ENCODE data around the gene GRID1.
A peak's percentile ranks its signal among the peaks of the same experiment; 100 is the strongest.

GRID1 gene

DNA sequence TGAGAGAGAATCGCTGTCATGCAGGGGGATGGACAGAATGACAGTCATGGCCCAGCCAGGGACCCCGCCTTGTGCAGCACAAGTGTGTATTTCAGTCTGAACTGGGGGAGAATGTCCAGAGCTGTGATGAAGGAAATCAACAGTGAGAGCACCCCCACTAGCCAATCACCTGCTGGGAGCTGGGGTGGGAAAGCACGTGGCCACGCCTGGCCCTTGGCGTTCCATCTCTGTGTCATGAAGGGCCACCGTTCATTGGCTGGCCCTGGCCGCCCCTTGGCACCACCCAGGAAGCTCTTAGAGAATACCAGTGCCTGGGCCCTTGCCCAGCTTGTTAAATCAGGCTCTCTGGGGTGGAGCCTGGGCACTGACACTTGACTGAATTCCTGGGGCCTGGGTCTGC lies 22.8 kb downstream of the GRID1 start:
- POLR2A ChIA-PET, result no interaction called here
- CTCF ChIA-PET, result no interaction called here

DNA sequence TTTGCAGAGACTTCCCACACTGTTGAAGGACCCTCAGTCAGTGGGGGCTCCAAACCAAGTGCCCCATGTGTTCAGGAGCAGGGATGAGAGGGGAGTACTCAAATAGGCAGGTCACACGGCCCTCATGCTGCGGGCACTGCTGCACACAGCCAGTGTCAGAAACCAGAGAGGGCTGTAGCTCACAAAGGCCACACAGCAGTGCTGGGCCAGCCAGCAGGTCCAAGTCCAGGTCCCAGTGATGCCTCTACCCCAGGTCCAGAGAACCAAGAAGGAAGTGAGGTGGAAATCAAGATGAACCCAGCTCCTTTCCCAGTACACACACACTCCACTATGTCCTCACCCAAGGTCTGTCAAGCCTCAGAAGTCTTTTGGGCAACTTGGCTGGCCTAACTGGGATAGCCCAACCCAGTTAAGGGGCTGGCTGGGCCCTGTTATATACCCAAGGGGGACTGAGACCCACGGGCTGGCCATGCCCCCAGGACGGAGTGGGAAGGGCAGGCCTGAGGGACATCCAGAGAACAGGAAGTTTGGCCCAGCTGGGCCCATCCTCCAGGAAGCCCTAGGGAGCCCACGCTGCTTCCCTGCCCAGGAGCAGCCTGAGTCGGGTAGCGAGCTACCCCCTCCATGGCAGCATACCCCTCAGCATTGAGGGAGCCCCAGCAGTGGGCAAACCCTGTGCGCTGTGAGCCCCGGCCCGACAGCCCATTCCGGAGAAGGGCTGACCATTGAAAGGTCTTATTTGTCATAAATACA lies 24.3 kb downstream of the GRID1 start:
- no peak overlapping the region for H3K4me3 ChIP-seq (ENCODE audit: low read depth, low read length)
- ChIA-PET CTCF (no interaction called here), POLR2A (no interaction called here)
- no peak overlapping the region for H3K27ac ChIP-seq (ENCODE audit: extremely low read depth, low read depth, low read length)
- H3K36me3 ChIP-seq (ENCODE audit: control insufficient read depth in 2 of 2, insufficient read depth in 1 of 2, low read length in 2 of 2), result no peaks in the 10 kb centered on the region
- no peaks in the 10 kb centered on the region for H3K9me3 ChIP-seq (ENCODE audit: control insufficient read depth, insufficient read depth, low read depth, low read length)
- no peaks in the 10 kb centered on the region for H3K4me1 ChIP-seq (ENCODE audit: control insufficient read depth, insufficient read depth, low read length)
- no peak for TF ChIP-seq ZNF132 (tag by site-specific recombination; IDR thresholded peaks at IDR 0.05; ENCODE audit: borderline replicate concordance)
- TF ChIP-seq, protein P1, sequence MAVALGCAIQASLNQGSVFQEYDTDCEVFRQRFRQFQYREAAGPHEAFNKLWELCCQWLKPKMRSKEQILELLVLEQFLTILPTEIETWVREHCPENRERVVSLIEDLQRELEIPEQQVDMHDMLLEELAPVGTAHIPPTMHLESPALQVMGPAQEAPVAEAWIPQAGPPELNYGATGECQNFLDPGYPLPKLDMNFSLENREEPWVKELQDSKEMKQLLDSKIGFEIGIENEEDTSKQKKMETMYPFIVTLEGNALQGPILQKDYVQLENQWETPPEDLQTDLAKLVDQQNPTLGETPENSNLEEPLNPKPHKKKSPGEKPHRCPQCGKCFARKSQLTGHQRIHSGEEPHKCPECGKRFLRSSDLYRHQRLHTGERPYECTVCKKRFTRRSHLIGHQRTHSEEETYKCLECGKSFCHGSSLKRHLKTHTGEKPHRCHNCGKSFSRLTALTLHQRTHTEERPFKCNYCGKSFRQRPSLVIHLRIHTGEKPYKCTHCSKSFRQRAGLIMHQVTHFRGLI (tag by site-specific recombination; IDR thresholded peaks at IDR 0.05), result peak; percentile 81; the same call in 1 of the 2 replicates

More for the DNA sequence above, 22.8 kb downstream of the GRID1 start:
- H3K4me1 ChIP-seq (ENCODE audit: control insufficient read depth, insufficient read depth, low read length), result no peaks in the 10 kb centered on the region
- TF ChIP-seq ZNF530 (tag by site-specific recombination; IDR thresholded peaks at IDR 0.05; ENCODE audit: low read depth) (no peak), GFI1B (tag by site-specific recombination; IDR thresholded peaks at IDR 0.05) (no peak), ZNF23 (tag by site-specific recombination; IDR thresholded peaks at IDR 0.05; ENCODE audit: borderline replicate concordance) (no peak), ZBTB20 (tag by site-specific recombination; IDR thresholded peaks at IDR 0.05) (no peak), ZNF623 (tag by site-specific recombination; IDR thresholded peaks at IDR 0.05) (no peak), ZNF426 (tag by site-specific recombination; IDR thresholded peaks at IDR 0.05) (no peak), ZBTB17 (tag by site-specific recombination; IDR thresholded peaks at IDR 0.05) (no peak), ZNF654 (tag by site-specific recombination; IDR thresholded peaks at IDR 0.05; ENCODE audit: low read depth) (no peak), ZSCAN30 (tag by site-specific recombination; IDR thresholded peaks at IDR 0.05) (no peak), GLIS1 (tag by site-specific recombination; IDR thresholded peaks at IDR 0.05) (no peak), ZNF223 (tag by site-specific recombination; IDR thresholded peaks at IDR 0.05) (no peak), ZFP3 (tag by site-specific recombination; IDR thresholded peaks at IDR 0.05; ENCODE audit: low read depth) (no peak)
- TF ChIP-seq, protein P2, sequence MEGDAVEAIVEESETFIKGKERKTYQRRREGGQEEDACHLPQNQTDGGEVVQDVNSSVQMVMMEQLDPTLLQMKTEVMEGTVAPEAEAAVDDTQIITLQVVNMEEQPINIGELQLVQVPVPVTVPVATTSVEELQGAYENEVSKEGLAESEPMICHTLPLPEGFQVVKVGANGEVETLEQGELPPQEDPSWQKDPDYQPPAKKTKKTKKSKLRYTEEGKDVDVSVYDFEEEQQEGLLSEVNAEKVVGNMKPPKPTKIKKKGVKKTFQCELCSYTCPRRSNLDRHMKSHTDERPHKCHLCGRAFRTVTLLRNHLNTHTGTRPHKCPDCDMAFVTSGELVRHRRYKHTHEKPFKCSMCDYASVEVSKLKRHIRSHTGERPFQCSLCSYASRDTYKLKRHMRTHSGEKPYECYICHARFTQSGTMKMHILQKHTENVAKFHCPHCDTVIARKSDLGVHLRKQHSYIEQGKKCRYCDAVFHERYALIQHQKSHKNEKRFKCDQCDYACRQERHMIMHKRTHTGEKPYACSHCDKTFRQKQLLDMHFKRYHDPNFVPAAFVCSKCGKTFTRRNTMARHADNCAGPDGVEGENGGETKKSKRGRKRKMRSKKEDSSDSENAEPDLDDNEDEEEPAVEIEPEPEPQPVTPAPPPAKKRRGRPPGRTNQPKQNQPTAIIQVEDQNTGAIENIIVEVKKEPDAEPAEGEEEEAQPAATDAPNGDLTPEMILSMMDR (tag by site-specific recombination; IDR thresholded peaks at IDR 0.05), result no peak
- no peaks in the 10 kb centered on the region for H3K36me3 ChIP-seq (ENCODE audit: control insufficient read depth in 2 of 2, insufficient read depth in 1 of 2, low read length in 2 of 2)
- H3K9me3 ChIP-seq (ENCODE audit: control insufficient read depth, insufficient read depth, low read depth, low read length), result no peaks in the 10 kb centered on the region
- no peak overlapping the region for H3K4me3 ChIP-seq (ENCODE audit: low read depth, low read length)
- H3K27ac ChIP-seq (ENCODE audit: extremely low read depth, low read depth, low read length), result no peak overlapping the region

DNA sequence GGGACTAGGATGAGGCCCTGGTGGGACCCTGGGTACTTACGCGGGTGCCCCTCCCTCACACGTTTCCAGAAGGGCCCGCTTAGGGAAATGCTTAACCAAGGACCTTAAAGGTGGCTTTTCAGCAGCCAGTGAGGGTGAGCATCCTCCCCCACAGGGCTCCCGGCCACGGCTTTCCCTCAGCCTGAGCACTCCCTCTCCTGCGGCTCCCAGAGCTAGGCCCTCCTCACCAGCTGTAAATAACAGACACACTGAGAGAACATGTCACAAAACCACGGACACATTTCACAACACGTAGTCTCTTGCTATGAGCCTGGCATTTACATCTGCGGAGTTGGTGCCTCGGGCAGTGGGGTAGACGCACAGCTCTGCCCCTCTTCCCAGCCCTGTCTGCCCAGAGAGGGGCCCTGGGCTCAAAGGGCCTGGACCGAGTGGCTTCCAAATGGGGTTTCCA lies 25.2 kb downstream of the GRID1 start:
- Histone ChIP-seq H3K36me3 (ENCODE audit: control insufficient read depth in 2 of 2, insufficient read depth in 1 of 2, low read length in 2 of 2) (no peaks in the 10 kb centered on the region), H3K9me3 (ENCODE audit: control insufficient read depth, insufficient read depth, low read depth, low read length) (no peaks in the 10 kb centered on the region), H3K27ac (ENCODE audit: extremely low read depth, low read depth, low read length) (no peak overlapping the region), H3K4me1 (ENCODE audit: control insufficient read depth, insufficient read depth, low read length) (no peaks in the 10 kb centered on the region), H3K4me3 (ENCODE audit: low read depth, low read length) (no peak overlapping the region)
- TF ChIP-seq, protein P3, sequence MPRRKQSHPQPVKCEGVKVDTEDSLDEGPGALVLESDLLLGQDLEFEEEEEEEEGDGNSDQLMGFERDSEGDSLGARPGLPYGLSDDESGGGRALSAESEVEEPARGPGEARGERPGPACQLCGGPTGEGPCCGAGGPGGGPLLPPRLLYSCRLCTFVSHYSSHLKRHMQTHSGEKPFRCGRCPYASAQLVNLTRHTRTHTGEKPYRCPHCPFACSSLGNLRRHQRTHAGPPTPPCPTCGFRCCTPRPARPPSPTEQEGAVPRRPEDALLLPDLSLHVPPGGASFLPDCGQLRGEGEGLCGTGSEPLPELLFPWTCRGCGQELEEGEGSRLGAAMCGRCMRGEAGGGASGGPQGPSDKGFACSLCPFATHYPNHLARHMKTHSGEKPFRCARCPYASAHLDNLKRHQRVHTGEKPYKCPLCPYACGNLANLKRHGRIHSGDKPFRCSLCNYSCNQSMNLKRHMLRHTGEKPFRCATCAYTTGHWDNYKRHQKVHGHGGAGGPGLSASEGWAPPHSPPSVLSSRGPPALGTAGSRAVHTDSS (tag by site-specific recombination; IDR thresholded peaks at IDR 0.05), result no peak
- no peak for TF ChIP-seq OSR2 (tag by site-specific recombination; IDR thresholded peaks at IDR 0.05)
- no peak for TF ChIP-seq ZNF785 (tag by site-specific recombination; IDR thresholded peaks at IDR 0.05)
- no peak for TF ChIP-seq ZNF366 (tag by site-specific recombination; conservative IDR thresholded peaks at IDR 0.05)
- TF ChIP-seq FEZF1 (tag by site-specific recombination; IDR thresholded peaks at IDR 0.05), result no peak
- ChIA-PET CTCF (no interaction called here), POLR2A (no interaction called here)
